ENCODE data around the gene DLX5. TPM values are rescaled to one million over a fixed set of nuclear protein-coding genes. Genes with fewer than 3 reads are reported as not detected.

The DLX5 gene
- total RNA-seq, 1 experiment from 2014 or later = not detected

DNA sequence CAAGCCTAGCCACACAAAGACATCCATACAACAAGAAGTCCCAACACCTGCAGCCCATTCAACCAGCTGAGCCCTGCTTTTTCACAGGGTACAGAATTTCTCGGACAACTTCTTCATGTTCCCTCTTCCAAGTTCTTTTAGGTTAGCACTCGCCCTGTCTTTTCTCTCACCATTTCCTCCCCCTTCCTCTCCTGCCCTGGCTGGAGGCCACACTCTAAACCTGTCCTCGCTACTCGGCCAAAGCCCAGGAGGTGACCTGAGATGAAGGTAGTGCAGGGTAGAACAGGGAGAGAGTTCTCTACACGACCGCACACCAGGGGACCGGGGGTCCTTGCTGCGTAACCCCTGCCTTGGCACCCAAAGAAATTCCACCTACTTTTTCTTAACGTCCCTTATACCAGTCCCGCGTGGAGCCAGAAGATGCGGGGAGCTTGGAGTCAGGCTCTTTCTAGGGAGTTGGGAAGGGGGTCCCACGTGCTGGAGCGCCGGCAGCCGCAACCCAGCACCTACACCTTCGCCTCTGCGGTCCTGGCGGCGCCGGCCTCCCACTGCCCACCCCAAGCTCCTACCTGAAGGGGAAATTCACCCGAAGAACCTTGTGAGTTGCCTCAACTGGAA is 35.3 kb downstream of the DLX5 start:
- TF ChIP-seq FOXJ3 (CRISPR knock-in tag; IDR thresholded peaks at IDR 0.05; ENCODE audit: borderline replicate concordance) = no peak
- TF ChIP-seq, protein P1, sequence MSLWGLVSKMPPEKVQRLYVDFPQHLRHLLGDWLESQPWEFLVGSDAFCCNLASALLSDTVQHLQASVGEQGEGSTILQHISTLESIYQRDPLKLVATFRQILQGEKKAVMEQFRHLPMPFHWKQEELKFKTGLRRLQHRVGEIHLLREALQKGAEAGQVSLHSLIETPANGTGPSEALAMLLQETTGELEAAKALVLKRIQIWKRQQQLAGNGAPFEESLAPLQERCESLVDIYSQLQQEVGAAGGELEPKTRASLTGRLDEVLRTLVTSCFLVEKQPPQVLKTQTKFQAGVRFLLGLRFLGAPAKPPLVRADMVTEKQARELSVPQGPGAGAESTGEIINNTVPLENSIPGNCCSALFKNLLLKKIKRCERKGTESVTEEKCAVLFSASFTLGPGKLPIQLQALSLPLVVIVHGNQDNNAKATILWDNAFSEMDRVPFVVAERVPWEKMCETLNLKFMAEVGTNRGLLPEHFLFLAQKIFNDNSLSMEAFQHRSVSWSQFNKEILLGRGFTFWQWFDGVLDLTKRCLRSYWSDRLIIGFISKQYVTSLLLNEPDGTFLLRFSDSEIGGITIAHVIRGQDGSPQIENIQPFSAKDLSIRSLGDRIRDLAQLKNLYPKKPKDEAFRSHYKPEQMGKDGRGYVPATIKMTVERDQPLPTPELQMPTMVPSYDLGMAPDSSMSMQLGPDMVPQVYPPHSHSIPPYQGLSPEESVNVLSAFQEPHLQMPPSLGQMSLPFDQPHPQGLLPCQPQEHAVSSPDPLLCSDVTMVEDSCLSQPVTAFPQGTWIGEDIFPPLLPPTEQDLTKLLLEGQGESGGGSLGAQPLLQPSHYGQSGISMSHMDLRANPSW (CRISPR knock-in tag; conservative IDR thresholded peaks at IDR 0.05; ENCODE audit: low read depth) = no peak
- TF ChIP-seq, protein P2, sequence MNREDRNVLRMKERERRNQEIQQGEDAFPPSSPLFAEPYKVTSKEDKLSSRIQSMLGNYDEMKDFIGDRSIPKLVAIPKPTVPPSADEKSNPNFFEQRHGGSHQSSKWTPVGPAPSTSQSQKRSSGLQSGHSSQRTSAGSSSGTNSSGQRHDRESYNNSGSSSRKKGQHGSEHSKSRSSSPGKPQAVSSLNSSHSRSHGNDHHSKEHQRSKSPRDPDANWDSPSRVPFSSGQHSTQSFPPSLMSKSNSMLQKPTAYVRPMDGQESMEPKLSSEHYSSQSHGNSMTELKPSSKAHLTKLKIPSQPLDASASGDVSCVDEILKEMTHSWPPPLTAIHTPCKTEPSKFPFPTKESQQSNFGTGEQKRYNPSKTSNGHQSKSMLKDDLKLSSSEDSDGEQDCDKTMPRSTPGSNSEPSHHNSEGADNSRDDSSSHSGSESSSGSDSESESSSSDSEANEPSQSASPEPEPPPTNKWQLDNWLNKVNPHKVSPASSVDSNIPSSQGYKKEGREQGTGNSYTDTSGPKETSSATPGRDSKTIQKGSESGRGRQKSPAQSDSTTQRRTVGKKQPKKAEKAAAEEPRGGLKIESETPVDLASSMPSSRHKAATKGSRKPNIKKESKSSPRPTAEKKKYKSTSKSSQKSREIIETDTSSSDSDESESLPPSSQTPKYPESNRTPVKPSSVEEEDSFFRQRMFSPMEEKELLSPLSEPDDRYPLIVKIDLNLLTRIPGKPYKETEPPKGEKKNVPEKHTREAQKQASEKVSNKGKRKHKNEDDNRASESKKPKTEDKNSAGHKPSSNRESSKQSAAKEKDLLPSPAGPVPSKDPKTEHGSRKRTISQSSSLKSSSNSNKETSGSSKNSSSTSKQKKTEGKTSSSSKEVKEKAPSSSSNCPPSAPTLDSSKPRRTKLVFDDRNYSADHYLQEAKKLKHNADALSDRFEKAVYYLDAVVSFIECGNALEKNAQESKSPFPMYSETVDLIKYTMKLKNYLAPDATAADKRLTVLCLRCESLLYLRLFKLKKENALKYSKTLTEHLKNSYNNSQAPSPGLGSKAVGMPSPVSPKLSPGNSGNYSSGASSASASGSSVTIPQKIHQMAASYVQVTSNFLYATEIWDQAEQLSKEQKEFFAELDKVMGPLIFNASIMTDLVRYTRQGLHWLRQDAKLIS (CRISPR knock-in tag; IDR thresholded peaks at IDR 0.05; ENCODE audit: borderline replicate concordance) = no peak
- TF ChIP-seq, protein P3, sequence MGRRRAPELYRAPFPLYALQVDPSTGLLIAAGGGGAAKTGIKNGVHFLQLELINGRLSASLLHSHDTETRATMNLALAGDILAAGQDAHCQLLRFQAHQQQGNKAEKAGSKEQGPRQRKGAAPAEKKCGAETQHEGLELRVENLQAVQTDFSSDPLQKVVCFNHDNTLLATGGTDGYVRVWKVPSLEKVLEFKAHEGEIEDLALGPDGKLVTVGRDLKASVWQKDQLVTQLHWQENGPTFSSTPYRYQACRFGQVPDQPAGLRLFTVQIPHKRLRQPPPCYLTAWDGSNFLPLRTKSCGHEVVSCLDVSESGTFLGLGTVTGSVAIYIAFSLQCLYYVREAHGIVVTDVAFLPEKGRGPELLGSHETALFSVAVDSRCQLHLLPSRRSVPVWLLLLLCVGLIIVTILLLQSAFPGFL (CRISPR knock-in tag; IDR thresholded peaks at IDR 0.05; ENCODE audit: borderline replicate concordance) = no peak
- CTCF ChIA-PET = interaction anchor here (1.5 to 2.9 kb wide), 3 partner anchors 32 to 38 kb away, joined by 4 to 11 read pairs (median 8); no protein-coding TSS in a partner anchor

DNA sequence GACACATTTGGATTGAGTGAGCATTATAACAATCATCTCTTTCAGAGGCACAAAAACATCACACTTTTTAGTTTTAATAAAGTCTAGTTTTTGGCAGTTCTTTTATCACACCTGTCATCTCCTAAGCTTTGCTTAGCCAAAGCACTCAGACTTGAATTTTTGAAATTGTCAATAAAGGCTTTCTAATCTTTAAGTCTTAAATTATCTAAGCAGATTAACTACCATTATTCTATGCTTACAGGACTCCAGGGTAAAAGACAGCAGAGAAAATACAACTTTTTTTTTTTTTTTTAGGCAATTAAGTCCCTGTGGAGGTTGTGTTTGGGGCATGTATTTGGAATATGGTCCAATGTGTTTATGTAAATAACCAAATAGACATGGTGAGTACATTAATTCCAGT is 36.9 kb downstream of the DLX5 start:
- Mint-ChIP-seq H3K4me1 (peaks cover 46% of the 10 kb centered on the region), H3K27ac (no peak overlapping the region), H3K36me3 (no peaks in the 10 kb centered on the region), H3K9me3 (no peaks in the 10 kb centered on the region), H3K4me3 (no peak overlapping the region), H3K27me3 (ENCODE audit: low read depth) (peaks cover 96% of the 10 kb centered on the region)
- POLR2A ChIA-PET = no interaction called here
- TF ChIP-seq IRF2 (CRISPR knock-in tag; IDR thresholded peaks at IDR 0.05; ENCODE audit: borderline replicate concordance, low read depth) (no peak), KAT7 (CRISPR knock-in tag; IDR thresholded peaks at IDR 0.05; ENCODE audit: borderline replicate concordance) (no peak), ZNF121 (CRISPR knock-in tag; IDR thresholded peaks at IDR 0.05) (no peak), ZNF423 (CRISPR knock-in tag; IDR thresholded peaks at IDR 0.05) (no peak), CREM (CRISPR knock-in tag; IDR thresholded peaks at IDR 0.05) (no peak), ZNF219 (CRISPR knock-in tag; IDR thresholded peaks at IDR 0.05; ENCODE audit: borderline replicate concordance) (no peak)
- TF ChIP-seq, protein P4, sequence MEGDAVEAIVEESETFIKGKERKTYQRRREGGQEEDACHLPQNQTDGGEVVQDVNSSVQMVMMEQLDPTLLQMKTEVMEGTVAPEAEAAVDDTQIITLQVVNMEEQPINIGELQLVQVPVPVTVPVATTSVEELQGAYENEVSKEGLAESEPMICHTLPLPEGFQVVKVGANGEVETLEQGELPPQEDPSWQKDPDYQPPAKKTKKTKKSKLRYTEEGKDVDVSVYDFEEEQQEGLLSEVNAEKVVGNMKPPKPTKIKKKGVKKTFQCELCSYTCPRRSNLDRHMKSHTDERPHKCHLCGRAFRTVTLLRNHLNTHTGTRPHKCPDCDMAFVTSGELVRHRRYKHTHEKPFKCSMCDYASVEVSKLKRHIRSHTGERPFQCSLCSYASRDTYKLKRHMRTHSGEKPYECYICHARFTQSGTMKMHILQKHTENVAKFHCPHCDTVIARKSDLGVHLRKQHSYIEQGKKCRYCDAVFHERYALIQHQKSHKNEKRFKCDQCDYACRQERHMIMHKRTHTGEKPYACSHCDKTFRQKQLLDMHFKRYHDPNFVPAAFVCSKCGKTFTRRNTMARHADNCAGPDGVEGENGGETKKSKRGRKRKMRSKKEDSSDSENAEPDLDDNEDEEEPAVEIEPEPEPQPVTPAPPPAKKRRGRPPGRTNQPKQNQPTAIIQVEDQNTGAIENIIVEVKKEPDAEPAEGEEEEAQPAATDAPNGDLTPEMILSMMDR (IDR thresholded peaks at IDR 0.05) = no peak
- ATAC-seq (no peak), DNase-seq (ENCODE audit: low spot score) (no peak)
- CTCF ChIA-PET = interaction anchor here (2.5 to 2.9 kb wide), 2 partner anchors 34 to 40 kb away, joined by 8 to 11 read pairs; no protein-coding TSS in a partner anchor

More for the DNA sequence above, 35.3 kb downstream of the DLX5 start:
- no peaks in the 10 kb centered on the region for H3K9me3 Mint-ChIP-seq
- DNase-seq (ENCODE audit: low spot score) = no peak
- ATAC-seq = peak; percentile 75
- POLR2A ChIA-PET = interaction anchor here (0.5 kb wide), 1 partner anchor 25 kb away, joined by 4 read pairs; no protein-coding TSS in a partner anchor
- H3K4me3 Mint-ChIP-seq = peak overlapping the region; percentile 48
- H3K36me3 Mint-ChIP-seq = no peaks in the 10 kb centered on the region
- no peak overlapping the region for H3K27ac Mint-ChIP-seq
- peaks cover 55% of the 10 kb centered on the region for H3K4me1 Mint-ChIP-seq
- H3K27me3 Mint-ChIP-seq (ENCODE audit: low read depth) = peaks cover 98% of the 10 kb centered on the region

DNA sequence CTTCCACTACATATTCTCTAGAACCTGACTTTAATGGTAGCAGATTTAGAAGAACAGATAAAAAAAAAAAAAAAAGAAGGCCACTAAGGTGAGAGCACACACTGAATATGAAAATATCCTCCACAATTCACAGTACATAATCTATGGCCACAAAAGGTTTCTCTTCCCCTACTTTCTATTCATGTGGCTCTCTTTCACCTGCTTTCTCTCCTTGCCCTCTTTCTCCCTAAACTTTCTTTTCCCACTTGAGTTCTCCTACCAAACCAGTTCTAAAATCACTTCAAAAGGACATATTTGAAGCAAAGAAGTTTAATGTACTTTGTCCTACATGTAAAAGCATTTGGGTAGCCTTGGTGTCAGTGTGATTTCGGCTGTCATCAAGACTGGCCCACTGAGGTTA is 37.7 kb downstream of the DLX5 start:
- Mint-ChIP-seq H3K27ac (no peak overlapping the region), H3K4me1 (peaks cover 37% of the 10 kb centered on the region), H3K9me3 (no peaks in the 10 kb centered on the region), H3K4me3 (no peak overlapping the region), H3K27me3 (ENCODE audit: low read depth) (peaks cover 93% of the 10 kb centered on the region), H3K36me3 (no peaks in the 10 kb centered on the region)
- ATAC-seq (no peak), DNase-seq (ENCODE audit: low spot score) (no peak)
- ChIA-PET CTCF (interaction anchor here (0.6 kb wide), 1 partner anchor 34 kb away, joined by 4 read pairs; no protein-coding TSS in a partner anchor), POLR2A (no interaction called here)
- TF ChIP-seq ZNF121 (CRISPR knock-in tag; IDR thresholded peaks at IDR 0.05) (no peak), TEAD1 (CRISPR knock-in tag; IDR thresholded peaks at IDR 0.05) (no peak), MXD4 (CRISPR knock-in tag; IDR thresholded peaks at IDR 0.05; ENCODE audit: borderline replicate concordance) (no peak)
